K562 (cell line): ENCODE data around the gene UBE2G2. TPM values are rescaled to one million over a fixed set of nuclear protein-coding genes. Genes with fewer than 3 reads are reported as not detected.

Experiments
- ATAC-seq: fragments of 200-7000 bp; cut with Tn5 transposase; 3 replicates; pipeline ENCODE4 v1.9.1; 2020; ENCODE audit warnings: moderate library complexity
- BruUV-seq: library from RNA; stranded (reverse); fragments of 400-500 nt; replicated peaks from 2 replicates; lab custom pipeline; 2021; lab: Mats Ljungman, UMichigan
- CTCF ChIA-PET: fragments of 300-600 bp; formaldehyde crosslinking; extraction: SDS; loops from one replicate; lab custom pipeline; 2021; ENCODE audit warnings: low intra/inter-chr PET ratio; lab: Yijun Ruan, JAX
- POLR2A ChIA-PET: fragments of 300-600, 350-650 bp; sonication (Branson Sonifier 250); formaldehyde crosslinking; extraction: SDS; loops from one replicate; lab custom pipeline; 2021; ENCODE audit warnings: antibody characterized with exemption, inconsistent platforms; lab: Yijun Ruan, JAX
- DNase-seq, 4 experiments: peaks; one replicate each; pipeline versions ENCODE4 v3.0.0 to v3.0.0-alpha.2; 2011 to 2018; ENCODE audit warnings: low spot score in 3 of 4, mixed read lengths in 3 of 4; ENCODE audit errors: extremely low read depth in 1 of 4
- FAIRE-seq: peaks from 2 replicates; lab custom pipeline; 2011; peaks lifted over from hg19 to GRCh38; lab: Jason Lieb, UNC
- H2AFZ ChIP-seq: 2 replicates; pipeline ENCODE4 v1.6.0; 2011; ENCODE audit warnings: low read depth, low read length, control low read depth, inconsistent platforms
- H3K27ac ChIP-seq: fragments of 200-600 bp; 3 replicates; pipeline ENCODE4 v1.8.0; 2011; ENCODE audit warnings: low read depth, mild to moderate bottlenecking, control low read depth, inconsistent platforms, low read length, moderate library complexity, mixed read lengths; ENCODE audit errors: extremely low read depth
- H3K27me3 ChIP-seq, 2 experiments: fragments of 300-600 bp in 1 of 2; 2 replicates in 1 of 2; 3 replicates in 1 of 2; pipeline versions ENCODE4 v1.6.0 to v1.8.0; 2011; ENCODE audit warnings: inconsistent platforms in 2 of 2, low read length in 2 of 2, mild to moderate bottlenecking in 1 of 2, mixed read lengths in 1 of 2, moderate library complexity in 1 of 2; ENCODE audit not compliant: control insufficient read depth in 2 of 2, insufficient read depth in 2 of 2
- H3K36me3 ChIP-seq: fragments of 300-600 bp; 3 replicates; pipeline ENCODE4 v1.8.0; 2011; ENCODE audit warnings: mild to moderate bottlenecking, low read length, inconsistent platforms; ENCODE audit not compliant: control insufficient read depth, insufficient read depth
- H3K4me1 ChIP-seq, 2 experiments: fragments of 200-600 bp in 1 of 2; replicated peaks in 1 of 2; 2 replicates in 1 of 2; 3 replicates in 1 of 2; pipeline versions ENCODE4 v1.5.1 to v1.8.0; 2011; ENCODE audit warnings: inconsistent platforms in 2 of 2, low read length in 2 of 2, mild to moderate bottlenecking in 1 of 2, mixed read lengths in 1 of 2, moderate library complexity in 1 of 2; ENCODE audit not compliant: control insufficient read depth in 2 of 2, insufficient read depth in 2 of 2
- H3K4me2 ChIP-seq: 2 replicates; pipeline ENCODE4 v1.6.1; 2011; ENCODE audit warnings: low read length, control low read depth, inconsistent platforms, mixed read lengths; ENCODE audit not compliant: insufficient read depth
- H3K4me3 ChIP-seq: fragments of 200-600 bp; sonication (generic), shearing (Covaris generic); 2 replicates; pipeline ENCODE4 v1.5.1; 2016; ENCODE audit warnings: control low read depth, inconsistent platforms
- H3K79me2 ChIP-seq: fragments of 200-600 bp; 3 replicates; pipeline ENCODE4 v1.8.0; 2011; ENCODE audit warnings: low read length, inconsistent platforms; ENCODE audit not compliant: control insufficient read depth, insufficient read depth
- H3K9ac ChIP-seq, 2 experiments: 2 replicates each; pipeline versions ENCODE4 v1.6.0 to v1.6.1; 2011; ENCODE audit warnings: low read depth in 2 of 2, low read length in 2 of 2, control low read depth in 1 of 2, inconsistent platforms in 1 of 2, mild to moderate bottlenecking in 1 of 2, mixed read lengths in 1 of 2; ENCODE audit not compliant: insufficient read depth in 1 of 2
- H3K9me1 ChIP-seq: one replicate; pipeline ENCODE4 v1.6.0; 2011; ENCODE audit warnings: inconsistent platforms, mild to moderate bottlenecking, low read length, moderate library complexity; ENCODE audit not compliant: control insufficient read depth, insufficient read depth
- H3K9me3 ChIP-seq: replicated peaks from 2 replicates; pipeline ENCODE4 v1.5.1; 2011; ENCODE audit warnings: low read depth, low read length, inconsistent platforms; ENCODE audit not compliant: control insufficient read depth, insufficient read depth
- H4K20me1 ChIP-seq: replicated peaks from 2 replicates; pipeline ENCODE4 v1.6.1; 2011; ENCODE audit warnings: low read length, inconsistent platforms, mixed read lengths; ENCODE audit not compliant: control insufficient read depth, insufficient read depth
- CCNT2 ChIP-seq: IDR thresholded peaks from 2 replicates; pipeline ENCODE4 v1.6.1; 2011; ENCODE audit warnings: borderline replicate concordance, low read depth, mild to moderate bottlenecking, moderate library complexity, mixed read lengths, low read length; ENCODE audit not compliant: insufficient read length; ENCODE audit errors: extremely low read depth
- CGGBP1 ChIP-seq: fragments of 250-450 bp; sonication (Bioruptor Pico); IDR thresholded peaks from 2 replicates; pipeline ENCODE4 v1.9.0; 2021; ENCODE audit warnings: mild to moderate bottlenecking
- CHD1 ChIP-seq: fragments of 200-600 bp; sonication (generic); IDR thresholded peaks from one replicate; pipeline ENCODE4 v1.6.1; 2012; ENCODE audit warnings: mild to moderate bottlenecking, moderate library complexity, low read length, inconsistent platforms
- DPF2 ChIP-seq: fragments of 450-650 bp; IDR thresholded peaks from 2 replicates; pipeline ENCODE4 v1.6.1; 2016
- EGR1 ChIP-seq: fragments of 450-650 bp; conservative IDR thresholded peaks from 2 replicates; pipeline ENCODE4 v1.6.1; 2017; ENCODE audit warnings: mild to moderate bottlenecking
- ELF2 ChIP-seq: fragments of 250-450 bp; sonication (Bioruptor Pico); IDR thresholded peaks from 2 replicates; pipeline ENCODE4 v1.5.0; 2021; ENCODE audit warnings: mild to moderate bottlenecking
- HNRNPK ChIP-seq: fragments of 200-400 bp; formaldehyde crosslinking; IDR thresholded peaks from one replicate; pipeline ENCODE4 v1.6.1; 2018; ENCODE audit warnings: mild to moderate bottlenecking, low read depth, low read length; ENCODE audit not compliant: poor library complexity, severe bottlenecking
- ID3 ChIP-seq, 2 experiments: fragments of 250-450 bp in 1 of 2; fragments of 450-650 bp in 1 of 2; sonication (Bioruptor Pico) in 1 of 2; IDR thresholded peaks; 2 replicates each; pipeline versions ENCODE4 v1.6.1 to v1.8.0; 2016 to 2021; ENCODE audit warnings: mild to moderate bottlenecking in 2 of 2, moderate library complexity in 2 of 2, missing compliant biosample characterization in 1 of 2, missing genetic modification characterization in 1 of 2
- MAZ ChIP-seq, 2 experiments: fragments of 450-650 bp in 1 of 2; sonication (generic) in 1 of 2; formaldehyde crosslinking; IDR thresholded peaks in 1 of 2; conservative IDR thresholded peaks in 1 of 2; 2 replicates each; pipeline versions ENCODE4 v1.4.0 to v1.5.0; 2020; ENCODE audit warnings: mild to moderate bottlenecking in 1 of 2, missing genetic modification reagents in 1 of 2
- NCOR1 ChIP-seq: fragments of 450-650 bp; IDR thresholded peaks from 2 replicates; pipeline ENCODE4 v1.6.1; 2016; ENCODE audit warnings: mild to moderate bottlenecking, moderate library complexity
- POLR2AphosphoS5 ChIP-seq: IDR thresholded peaks from 2 replicates; pipeline ENCODE4 v1.6.1; 2011; ENCODE audit warnings: mild to moderate bottlenecking, low read depth, low read length, moderate library complexity; ENCODE audit not compliant: control insufficient read depth, insufficient read depth
- POLR2B ChIP-seq: fragments of 450-650 bp; IDR thresholded peaks from 2 replicates; pipeline ENCODE4 v1.6.1; 2018; ENCODE audit warnings: low read depth; ENCODE audit not compliant: partially characterized antibody
- RB1 ChIP-seq: fragments of 450-650 bp; IDR thresholded peaks from 2 replicates; pipeline ENCODE4 v1.6.1; 2017; ENCODE audit warnings: low read depth, mild to moderate bottlenecking
- TCF3 ChIP-seq: sonication (generic); formaldehyde crosslinking; IDR thresholded peaks from 2 replicates; pipeline ENCODE4 v1.4.0; 2020; ENCODE audit warnings: mild to moderate bottlenecking, missing genetic modification reagents
- TFAP4 ChIP-seq: sonication (generic); formaldehyde crosslinking; IDR thresholded peaks from 2 replicates; pipeline ENCODE4 v1.8.0; 2022; ENCODE audit warnings: missing genetic modification reagents, mild to moderate bottlenecking, moderate library complexity, borderline replicate concordance
- YY1 ChIP-seq, 3 experiments: IDR thresholded peaks; 2 replicates each; pipeline ENCODE4 v1.6.1; 2011; ENCODE audit warnings: low read length in 2 of 3, mild to moderate bottlenecking in 2 of 3, moderate library complexity in 2 of 3, borderline replicate concordance in 1 of 3, control low read depth in 1 of 3, low read depth in 1 of 3; ENCODE audit not compliant: insufficient read depth in 3 of 3, insufficient replicate concordance in 2 of 3, control insufficient read depth in 1 of 3, insufficient read length in 1 of 3; ENCODE audit errors: extremely low read depth in 1 of 3
- ZFX ChIP-seq: sonication (generic); formaldehyde crosslinking; IDR thresholded peaks from 2 replicates; pipeline ENCODE4 v1.8.0; 2022; ENCODE audit warnings: mild to moderate bottlenecking, missing genetic modification reagents, moderate library complexity
- ZKSCAN1 ChIP-seq: fragments of 150-350 bp; IDR thresholded peaks from 2 replicates; pipeline ENCODE4 v1.6.1; 2016; ENCODE audit warnings: low read depth, low read length
- WGBS: fragments of 100-300 bp; shearing (Covaris generic); methylation state at CpG from one replicate; pipeline ENCODE4 v1.1.6; 2016; ENCODE audit warnings: low coverage, mixed read lengths; ENCODE audit not compliant: insufficient coverage; ENCODE audit errors: missing lambda C conversion rate; 5-methylcytosine and 5-hydroxymethylcytosine counted together
- in situ Hi-C: fragments of 300-500 bp; cut with MboI; formaldehyde crosslinking; loops from 4 replicates; pipeline ENCODE4 v1.15.0; 2018; ENCODE audit warnings: inconsistent platforms, mixed read lengths
- intact Hi-C: fragments of 100-400 bp; cut with micrococcal nuclease; formaldehyde crosslinking; loops from 2 replicates; pipeline ENCODE4 v1.14.2; 2022
- polyA plus RNA-seq, 8 experiments: library from polyadenylated mRNA; depleted of rRNA in 4 of 8; stranded (reverse) in 5 of 8; unstranded in 3 of 8; fragments of >200 nt; fragmentation: Nextera tagmentation in 2 of 8; fragmentation: Illumina TruSeq in 1 of 8; extraction: Ambion mirVana in 2 of 8; extraction: Trizol in 1 of 8; gene quantifications; 2 replicates each; pipeline versions ENCODE4 v1.2.1 to v1.2.3, GENCODE V29; 2011 to 2014; ENCODE audit warnings: inconsistent platforms in 1 of 8, missing spikeins in 1 of 8
- total RNA-seq, 7 experiments: library from RNA; depleted of rRNA in 6 of 7; stranded (reverse); fragments of >200 nt in 6 of 7; fragmentation: Illumina TruSeq in 2 of 7; extraction: Trizol in 2 of 7; gene quantifications; 2 replicates each; pipeline versions ENCODE4 v1.2.1 to v1.2.3, GENCODE V29; 2011 to 2021; ENCODE audit warnings: low replicate concordance in 1 of 7

Gene UBE2G2
- total and polyA plus RNA-seq, 9 of the 15 experiments (the other 6 are each of a cell fraction or from before 2014, with no cell fraction given) = 47.5 to 225 (median 140) TPM

- intact Hi-C loops = loop anchor here (2.0 to 5.0 kb wide), 2 partner anchors 45 to 72 kb away; no protein-coding TSS in a partner anchor
- TF ChIP-seq TFAP4 (0 out of 2 replicates have a peak, but pooled peaks have one; percentile 32), YY1 (IDR thresholded peaks at IDR 0.05; ENCODE audit: borderline replicate concordance in 1 of 3, control insufficient read depth in 1 of 3, extremely low read depth in 1 of 3, insufficient read depth in 3 of 3, insufficient read length in 1 of 3, insufficient replicate concordance in 2 of 3, low read depth in 1 of 3, low read length in 2 of 3) (peak in 1 of 3 experiments; percentile 51), HNRNPK (no peak), POLR2AphosphoS5 (peak; percentile 24; the same call in 1 of the 2 replicates), CGGBP1 (CRISPR knock-in tag) (0 out of 2 replicates have a peak, but pooled peaks have one; percentile 14), ELF2 (CRISPR knock-in tag) (no peak), TCF3 (0 out of 2 replicates have a peak, but pooled peaks have one; percentile 11), MAZ (CRISPR knock-in tag; conservative IDR thresholded peaks at IDR 0.05 in 1 of 2, IDR thresholded peaks at IDR 0.05 in 1 of 2) (peak; percentile 16 to 28; a peak in 3 of 4 replicates), POLR2B (peak; percentile 41), CHD1 (peak; percentile 37), DPF2 (0 out of 2 replicates have a peak, but pooled peaks have one; percentile 7), CCNT2 (peak; percentile 59), NCOR1 (peak; percentile 6; the same call in 1 of the 2 replicates), ID3 (CRISPR knock-in tag; IDR thresholded peaks at IDR 0.05) (no peak), ID3 (tag; IDR thresholded peaks at IDR 0.05) (peak; percentile 18), RB1 (peak; percentile 9; the same call in 1 of the 2 replicates), EGR1 (peak; percentile 77), ZKSCAN1 (peak; percentile 91), ZFX (CRISPR knock-in tag) (no peak; the same call in 1 of the 2 replicates)
Measured at GRCh38 chr21:44802396-44803153, 955 bp upstream of the UBE2G2 start.

More at GRCh38 chr21:44802396-44803153, 955 bp upstream of the UBE2G2 start:
- ATAC-seq (peak; percentile 68), DNase-seq (peak; percentile 64 to 74 (median 72)), FAIRE-seq (peak; percentile 73)
- Histone ChIP-seq H3K27ac (peak overlapping the region; percentile 93), H3K4me2 (peak overlapping the region; percentile 95), H3K27me3 (no peaks in the 10 kb centered on the region), H3K4me1 (peaks cover 18 to 27% of the 10 kb centered on the region in 2 experiments), H3K4me3 (peak overlapping the region; percentile 83), H4K20me1 (peaks cover 8% of the 10 kb centered on the region), H3K9me3 (no peaks in the 10 kb centered on the region), H3K9me1 (no peaks in the 10 kb centered on the region), H3K79me2 (peaks cover 62% of the 10 kb centered on the region), H3K36me3 (peaks cover 81% of the 10 kb centered on the region), H2AFZ (peak overlapping the region; percentile 49), H3K9ac (peak overlapping the region; percentile 83 to 97)
- in situ Hi-C loops = no loop called here
- POLR2A ChIA-PET = interaction anchor here (0.6 to 5.5 kb wide), 12 partner anchors 9 to 501 kb away, joined by 3 to 33 read pairs (median 4); partner anchors contain the start of genes PTTG1IP and SUMO3
- 10% methylated on average over 28 of the region's 32 CpGs for WGBS
- no TSS peak for BruUV-seq
- CTCF ChIA-PET = no interaction called here
